ENCODE results near the gene DTWD2. TPM values are rescaled to one million over a fixed set of nuclear protein-coding genes. Genes with fewer than 3 reads are reported as not detected.
"Not testable (repeated sequence)": the region's sequence is repeated elsewhere in the genome, so short reads cannot be mapped to it uniquely, and the experiment has no call there.

The DTWD2 gene
- total RNA-seq, 6 experiments from 2014 or later = 4.9 to 7.3 (median 5.6) TPM

GRCh38 chr5:118888556-118888955 lies 99.8 kb downstream of the DTWD2 start:
- H3K4me1 Mint-ChIP-seq (ENCODE audit: low read depth) = no peaks in the 10 kb centered on the region
- no peaks in the 10 kb centered on the region for H3K36me3 Mint-ChIP-seq (ENCODE audit: low read depth)
- no peak overlapping the region for H3K4me3 Mint-ChIP-seq
- H3K27ac Mint-ChIP-seq = no peak overlapping the region
- no peak for TF ChIP-seq CTCF (IDR thresholded peaks at IDR 0.05)
- no peaks in the 10 kb centered on the region for H3K9me3 Mint-ChIP-seq
- DNase-seq = no peak
- no peaks in the 10 kb centered on the region for H3K27me3 Mint-ChIP-seq (ENCODE audit: insufficient read depth)

GRCh38 chr5:118883362-118883761 lies 105.0 kb downstream of the DTWD2 start:
- no peaks in the 10 kb centered on the region for H3K4me1 Mint-ChIP-seq (ENCODE audit: low read depth)
- no peak overlapping the region for H3K27ac Mint-ChIP-seq
- H3K27me3 Mint-ChIP-seq (ENCODE audit: insufficient read depth) = no peaks in the 10 kb centered on the region
- DNase-seq = no peak
- no peak overlapping the region for H3K4me3 Mint-ChIP-seq
- 0 out of 2 replicates have a peak, but pooled peaks cover 3% of the 10 kb centered on the region for H3K9me3 Mint-ChIP-seq
- H3K36me3 Mint-ChIP-seq (ENCODE audit: low read depth) = no peaks in the 10 kb centered on the region; the same call in 1 of the 2 replicates
- TF ChIP-seq CTCF (IDR thresholded peaks at IDR 0.05) = no peak

DNA sequence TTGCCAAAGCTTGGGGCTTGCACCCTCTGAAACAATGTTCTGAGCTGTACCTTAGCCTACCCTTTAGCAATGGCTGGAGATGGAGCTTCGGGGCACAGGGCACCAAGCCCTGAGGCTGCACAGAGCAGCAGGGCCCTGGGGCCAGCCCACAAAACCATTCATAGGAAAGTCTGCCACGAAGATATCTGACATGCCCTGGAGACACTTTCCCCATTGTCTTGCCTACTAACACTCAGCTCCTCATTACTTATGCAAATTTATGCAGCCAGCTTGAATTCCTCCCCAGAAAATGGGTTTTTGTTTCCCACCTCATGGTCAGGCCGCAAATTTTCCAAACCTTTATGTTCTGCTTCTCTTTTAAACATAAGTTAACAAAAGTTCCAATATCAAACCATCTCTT lies 105.7 kb downstream of the DTWD2 start:
- Mint-ChIP-seq H3K9me3 (peaks cover 10% of the 10 kb centered on the region), H3K4me1 (ENCODE audit: low read depth) (no peaks in the 10 kb centered on the region), H3K27ac (no peak overlapping the region), H3K36me3 (ENCODE audit: low read depth) (no peaks in the 10 kb centered on the region; the same call in 1 of the 2 replicates), H3K27me3 (ENCODE audit: insufficient read depth) (no peaks in the 10 kb centered on the region), H3K4me3 (no peak overlapping the region)
- TF ChIP-seq CTCF (IDR thresholded peaks at IDR 0.05) = no peak
- DNase-seq = no peak

- DNase-seq; H3K4me1 Mint-ChIP-seq (ENCODE audit: low read depth); H3K27ac Mint-ChIP-seq; H3K4me3 Mint-ChIP-seq; H3K27me3 Mint-ChIP-seq (ENCODE audit: insufficient read depth): not testable (repeated sequence)
- Mint-ChIP-seq H3K36me3 (ENCODE audit: low read depth) (peaks cover 21% of the 10 kb centered on the region), H3K9me3 (peaks cover 44% of the 10 kb centered on the region)
Observed at GRCh38 chr5:118876852-118877251, 111.5 kb downstream of the DTWD2 start.

GRCh38 chr5:118875131-118875530 lies 113.2 kb downstream of the DTWD2 start:
- Mint-ChIP-seq H3K27me3 (ENCODE audit: insufficient read depth) (no peaks in the 10 kb centered on the region), H3K36me3 (ENCODE audit: low read depth) (peaks cover 21% of the 10 kb centered on the region), H3K27ac (no peak overlapping the region), H3K4me3 (no peak overlapping the region), H3K4me1 (ENCODE audit: low read depth) (no peaks in the 10 kb centered on the region), H3K9me3 (peaks cover 44% of the 10 kb centered on the region)
- no peak for DNase-seq
- no peak for TF ChIP-seq CTCF (IDR thresholded peaks at IDR 0.05)

DNA sequence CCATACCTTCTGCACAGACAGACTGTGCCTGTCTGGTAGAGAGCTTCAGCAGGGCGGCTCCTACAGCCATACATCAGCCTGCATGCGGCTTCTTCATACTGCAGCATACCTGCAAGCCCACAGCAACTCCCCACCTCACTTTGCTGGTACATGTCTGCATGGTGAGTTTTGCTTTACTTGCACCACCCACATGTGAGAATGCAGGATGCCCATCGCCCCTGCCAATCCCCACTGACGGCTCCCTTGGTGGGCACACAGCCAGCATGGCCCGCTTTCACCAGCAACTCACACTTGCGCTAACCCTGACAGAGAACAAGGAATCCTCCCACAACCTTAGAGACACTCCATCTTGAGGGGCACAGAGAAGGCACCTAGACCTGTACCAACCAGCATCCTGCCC lies 114.9 kb downstream of the DTWD2 start:
- TF ChIP-seq CTCF (IDR thresholded peaks at IDR 0.05) = no peak
- Mint-ChIP-seq H3K9me3 (peaks cover 41% of the 10 kb centered on the region), H3K27me3 (ENCODE audit: insufficient read depth) (no peaks in the 10 kb centered on the region), H3K4me1 (ENCODE audit: low read depth) (no peaks in the 10 kb centered on the region), H3K36me3 (ENCODE audit: low read depth) (peaks cover 21% of the 10 kb centered on the region), H3K27ac (no peak overlapping the region), H3K4me3 (no peak overlapping the region)
- DNase-seq = no peak
